HG02852 (cell line): ENCODE measurements around the gene ZNF646.
A peak's percentile ranks its signal among the peaks of the same experiment; 100 is the strongest.

Experiments
- ATAC-seq: cut with Tn5 transposase; IDR thresholded peaks from one replicate; pipeline ENCODE4 v1.9.1; 2021; ENCODE audit warnings: mild to moderate bottlenecking, moderate library complexity; ENCODE audit not compliant: unreplicated experiment

Gene ZNF646

DNA sequence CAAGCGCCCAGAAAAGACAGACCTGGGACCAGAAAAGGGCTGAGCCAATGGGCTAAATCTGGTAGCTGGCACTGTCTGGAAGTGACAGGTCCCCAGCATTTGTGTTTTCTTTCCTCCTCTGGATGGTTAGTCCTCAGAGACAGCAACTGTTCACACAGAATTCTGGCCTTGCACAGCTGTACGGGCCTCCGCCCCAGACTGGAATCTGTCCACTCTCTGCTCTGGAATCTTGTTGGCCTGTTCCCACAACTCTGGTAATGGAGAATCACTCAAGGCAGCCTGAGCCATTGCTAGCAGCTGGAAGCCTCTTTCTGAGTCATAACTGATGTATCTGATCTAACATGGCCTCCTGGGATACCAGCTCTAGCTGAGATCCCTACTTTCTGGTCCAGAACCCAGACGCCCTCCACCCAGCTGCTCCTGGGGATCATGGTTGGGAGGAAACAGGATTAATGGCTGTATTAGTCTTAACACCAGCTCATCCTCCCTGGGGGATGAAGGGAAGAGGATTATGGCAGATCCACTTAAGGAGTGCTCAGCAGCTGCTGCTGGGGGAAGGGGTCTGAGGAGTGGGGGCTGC lies 9.2 kb upstream of the ZNF646 start:
- ATAC-seq = no peak

DNA sequence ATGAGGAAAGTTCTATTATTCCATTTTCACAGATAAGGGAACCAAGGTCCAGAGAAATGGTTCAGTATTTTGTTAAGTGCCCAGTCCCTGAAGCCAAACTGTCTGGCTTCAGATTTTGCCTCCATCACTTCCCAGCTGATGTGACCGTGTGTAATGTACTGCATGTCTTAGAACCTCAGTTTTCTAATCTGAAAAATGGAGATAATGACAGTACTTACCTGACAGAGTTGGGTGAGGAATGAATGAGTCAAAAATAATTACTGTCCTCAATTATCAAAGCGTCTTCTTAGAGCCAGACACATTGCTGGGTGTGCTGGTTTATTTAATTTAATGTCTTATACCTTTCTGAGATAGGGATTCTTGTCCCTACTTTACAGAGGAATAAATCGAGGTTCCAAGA lies 6.9 kb upstream of the ZNF646 start:
- no peak for ATAC-seq

DNA sequence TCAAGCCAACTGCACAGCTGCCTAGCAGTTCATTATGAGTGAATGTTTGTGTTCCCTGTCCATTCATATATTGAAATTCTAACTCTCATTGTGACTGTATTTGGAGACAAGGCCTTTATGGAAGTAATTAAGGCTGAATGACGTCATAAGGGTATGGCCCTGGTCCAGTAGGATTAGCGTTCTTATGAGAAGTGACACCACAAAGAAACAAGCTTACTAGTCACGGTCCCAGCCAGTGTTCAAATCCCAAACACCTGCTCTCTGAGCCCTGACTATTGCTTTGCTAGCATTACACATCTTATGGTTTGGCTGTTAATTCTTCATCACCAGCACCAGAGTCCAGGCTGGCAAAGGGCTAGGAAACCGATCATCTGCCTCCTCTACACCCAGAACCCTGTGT lies 2.4 kb upstream of the ZNF646 start:
- ATAC-seq = no peak

DNA sequence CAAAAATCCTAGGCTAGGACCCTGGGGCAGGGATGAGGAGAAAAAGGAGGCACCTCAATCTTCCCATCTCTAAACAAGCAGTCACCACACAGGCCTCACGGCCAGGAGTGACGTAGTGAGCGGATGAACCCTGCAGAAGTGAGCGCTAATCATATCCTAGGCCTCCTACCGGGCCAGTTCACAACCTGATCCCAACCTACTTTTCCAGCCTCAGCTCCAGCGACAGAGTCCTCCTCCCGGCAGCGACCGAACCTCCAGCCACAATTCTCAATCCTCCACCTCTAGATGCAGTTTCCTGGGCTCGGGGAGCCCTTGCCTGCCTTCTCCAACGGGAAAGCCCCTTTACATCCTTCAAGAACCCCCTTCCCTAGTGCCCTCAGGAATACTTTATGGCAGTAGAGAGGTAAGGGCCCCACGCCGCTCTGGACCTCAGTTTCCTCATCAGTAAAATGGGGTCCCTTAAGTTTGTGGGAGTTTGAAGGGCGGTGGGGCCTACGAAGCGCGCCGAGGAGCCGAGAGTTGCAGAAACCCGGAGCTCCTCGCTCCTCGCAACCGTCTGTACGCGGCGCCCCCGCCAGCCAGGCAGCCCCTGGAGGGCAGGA lies 1.6 kb upstream of the ZNF646 start:
- ATAC-seq = no peak

DNA sequence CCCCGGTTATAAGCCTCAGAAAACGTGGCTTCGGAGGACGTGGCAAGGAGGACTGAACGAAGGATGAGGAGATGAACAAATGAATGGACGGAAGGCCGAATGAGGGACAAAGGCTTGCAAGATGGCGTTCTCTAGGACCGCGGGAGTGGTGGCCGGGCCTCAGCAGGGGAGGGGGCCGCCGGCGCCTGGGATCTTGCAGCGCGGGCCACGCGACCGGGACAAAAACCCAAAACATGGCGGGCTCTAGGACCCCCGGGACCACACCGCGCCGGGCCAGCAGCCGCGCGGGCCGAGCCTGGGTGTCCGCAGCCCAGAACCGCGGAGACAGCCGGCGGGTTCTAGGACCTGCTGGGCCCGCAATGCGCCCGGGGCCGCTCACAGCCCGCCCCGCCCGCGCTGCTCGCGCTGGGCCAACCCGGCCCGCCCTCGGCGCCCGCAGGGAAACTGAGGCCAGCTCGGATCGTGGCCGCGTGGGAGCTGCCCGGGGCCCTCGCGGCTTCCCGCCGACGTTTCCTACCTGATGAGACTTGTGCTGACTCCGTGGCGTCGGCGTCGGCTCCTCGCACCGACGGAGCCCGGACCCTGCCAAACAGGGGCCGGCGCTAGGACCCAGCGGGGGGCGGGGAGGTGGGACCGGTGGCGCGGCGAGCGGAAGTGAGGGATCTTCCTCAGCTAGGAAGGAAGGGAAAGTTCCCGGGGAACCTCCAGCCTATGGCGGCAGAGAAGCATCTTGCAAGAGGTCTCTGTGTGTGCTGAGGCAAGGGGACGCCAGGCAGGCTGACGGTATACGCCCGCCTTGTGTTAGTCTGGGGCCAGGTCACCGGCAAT lies 866 bp upstream of the ZNF646 start:
- peak; percentile 46 for ATAC-seq

DNA sequence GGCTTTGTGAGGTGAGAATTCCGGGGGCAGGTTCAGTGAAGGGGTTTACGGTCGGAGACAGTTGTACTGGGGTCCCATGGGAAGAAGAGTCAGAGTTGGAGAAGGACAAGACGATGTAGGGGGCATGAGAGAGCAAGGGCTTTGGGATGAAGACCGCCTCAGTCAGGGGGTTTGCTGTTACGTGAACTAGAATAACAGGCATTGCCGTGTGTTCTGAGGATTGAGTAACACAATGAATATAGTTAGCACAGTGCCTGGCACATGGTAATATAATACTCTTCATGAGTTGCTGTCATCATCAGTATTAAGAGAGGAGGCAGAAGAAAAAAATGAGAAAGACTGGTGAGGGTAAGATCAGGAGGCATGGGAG lies 577 bp downstream of the ZNF646 start:
- ATAC-seq = no peak

DNA sequence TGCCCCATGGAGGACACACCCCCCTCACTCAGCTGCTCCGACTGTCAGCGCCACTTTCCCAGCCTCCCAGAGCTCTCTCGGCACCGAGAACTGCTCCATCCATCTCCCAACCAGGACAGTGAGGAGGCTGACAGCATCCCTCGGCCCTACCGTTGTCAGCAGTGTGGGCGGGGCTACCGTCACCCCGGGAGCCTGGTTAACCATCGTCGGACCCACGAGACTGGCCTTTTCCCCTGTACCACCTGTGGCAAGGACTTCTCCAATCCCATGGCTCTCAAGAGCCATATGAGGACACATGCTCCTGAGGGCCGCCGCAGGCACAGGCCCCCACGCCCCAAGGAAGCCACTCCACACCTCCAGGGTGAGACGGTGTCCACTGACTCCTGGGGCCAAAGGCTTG lies 2.1 kb downstream of the ZNF646 start:
- no peak for ATAC-seq

DNA sequence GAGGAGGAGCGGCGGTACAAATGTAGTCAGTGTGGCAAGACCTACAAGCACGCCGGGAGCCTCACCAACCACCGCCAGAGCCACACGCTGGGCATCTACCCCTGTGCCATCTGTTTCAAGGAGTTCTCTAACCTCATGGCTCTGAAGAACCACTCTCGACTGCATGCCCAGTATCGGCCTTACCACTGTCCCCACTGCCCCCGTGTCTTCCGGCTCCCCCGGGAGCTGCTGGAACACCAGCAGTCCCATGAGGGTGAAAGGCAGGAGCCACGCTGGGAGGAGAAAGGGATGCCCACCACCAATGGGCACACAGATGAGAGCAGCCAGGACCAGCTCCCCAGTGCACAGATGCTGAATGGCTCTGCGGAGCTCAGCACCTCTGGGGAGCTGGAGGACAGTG lies 2.8 kb downstream of the ZNF646 start:
- no peak for ATAC-seq

DNA sequence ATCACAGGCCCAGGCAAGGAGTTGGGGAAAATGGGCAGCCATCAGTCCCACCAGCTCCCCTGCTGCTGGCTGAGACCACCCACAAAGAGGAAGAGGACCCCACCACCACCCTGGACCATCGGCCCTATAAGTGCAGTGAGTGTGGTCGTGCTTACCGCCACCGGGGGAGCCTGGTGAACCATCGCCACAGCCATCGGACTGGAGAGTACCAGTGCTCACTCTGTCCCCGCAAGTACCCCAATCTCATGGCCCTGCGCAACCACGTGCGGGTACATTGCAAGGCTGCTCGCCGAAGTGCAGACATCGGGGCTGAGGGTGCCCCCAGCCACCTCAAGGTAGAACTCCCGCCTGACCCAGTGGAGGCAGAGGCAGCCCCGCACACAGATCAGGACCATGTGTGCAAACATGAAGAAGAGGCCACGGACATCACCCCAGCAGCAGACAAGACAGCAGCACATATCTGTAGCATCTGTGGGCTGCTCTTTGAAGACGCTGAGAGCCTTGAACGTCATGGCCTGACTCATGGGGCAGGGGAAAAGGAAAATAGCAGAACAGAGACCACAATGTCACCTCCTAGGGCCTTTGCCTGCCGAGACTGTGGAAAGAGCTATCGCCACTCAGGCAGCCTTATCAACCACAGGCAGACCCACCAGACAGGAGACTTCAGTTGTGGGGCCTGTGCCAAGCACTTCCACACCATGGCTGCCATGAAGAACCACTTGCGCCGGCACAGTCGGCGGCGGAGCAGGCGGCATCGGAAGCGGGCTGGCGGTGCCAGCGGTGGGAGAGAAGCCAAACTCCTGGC lies 3.6 kb downstream of the ZNF646 start:
- no peak for ATAC-seq

DNA sequence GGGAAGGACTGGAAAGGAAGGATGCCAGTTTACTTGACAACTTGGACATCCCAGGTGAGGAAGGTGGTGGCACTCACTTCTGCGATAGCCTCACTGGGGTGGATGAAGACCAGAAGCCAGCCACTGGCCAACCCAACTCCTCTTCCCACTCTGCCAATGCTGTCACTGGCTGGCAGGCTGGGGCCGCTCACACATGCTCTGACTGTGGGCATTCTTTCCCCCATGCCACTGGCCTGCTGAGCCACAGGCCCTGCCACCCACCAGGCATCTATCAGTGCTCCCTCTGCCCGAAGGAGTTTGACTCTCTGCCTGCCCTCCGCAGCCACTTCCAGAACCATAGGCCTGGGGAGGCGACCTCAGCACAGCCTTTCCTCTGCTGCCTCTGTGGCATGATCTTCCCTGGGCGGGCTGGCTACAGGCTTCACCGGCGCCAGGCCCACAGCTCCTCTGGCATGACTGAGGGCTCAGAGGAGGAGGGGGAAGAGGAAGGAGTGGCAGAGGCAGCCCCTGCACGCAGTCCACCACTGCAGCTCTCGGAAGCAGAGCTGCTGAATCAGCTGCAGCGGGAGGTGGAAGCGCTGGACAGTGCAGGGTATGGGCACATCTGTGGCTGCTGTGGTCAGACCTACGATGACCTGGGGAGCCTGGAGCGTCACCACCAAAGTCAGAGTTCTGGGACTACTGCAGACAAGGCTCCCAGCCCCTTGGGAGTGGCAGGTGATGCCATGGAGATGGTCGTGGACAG lies 4.5 kb downstream of the ZNF646 start:
- ATAC-seq = no peak

DNA sequence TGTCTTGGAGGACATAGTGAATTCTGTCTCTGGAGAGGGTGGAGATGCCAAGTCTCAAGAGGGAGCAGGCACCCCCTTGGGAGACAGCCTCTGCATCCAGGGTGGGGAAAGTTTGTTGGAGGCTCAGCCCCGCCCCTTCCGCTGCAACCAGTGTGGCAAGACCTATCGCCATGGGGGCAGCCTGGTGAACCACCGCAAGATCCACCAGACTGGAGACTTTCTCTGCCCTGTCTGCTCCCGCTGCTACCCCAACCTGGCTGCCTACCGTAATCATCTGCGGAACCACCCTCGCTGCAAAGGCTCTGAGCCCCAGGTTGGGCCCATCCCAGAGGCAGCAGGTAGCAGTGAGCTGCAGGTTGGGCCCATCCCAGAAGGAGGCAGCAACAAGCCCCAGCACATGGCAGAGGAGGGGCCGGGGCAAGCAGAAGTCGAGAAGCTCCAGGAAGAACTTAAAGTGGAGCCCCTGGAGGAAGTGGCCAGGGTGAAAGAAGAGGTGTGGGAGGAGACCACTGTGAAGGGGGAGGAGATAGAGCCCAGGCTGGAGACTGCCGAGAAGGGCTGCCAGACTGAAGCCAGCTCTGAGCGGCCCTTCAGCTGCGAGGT lies 5.2 kb downstream of the ZNF646 start:
- no peak for ATAC-seq

DNA sequence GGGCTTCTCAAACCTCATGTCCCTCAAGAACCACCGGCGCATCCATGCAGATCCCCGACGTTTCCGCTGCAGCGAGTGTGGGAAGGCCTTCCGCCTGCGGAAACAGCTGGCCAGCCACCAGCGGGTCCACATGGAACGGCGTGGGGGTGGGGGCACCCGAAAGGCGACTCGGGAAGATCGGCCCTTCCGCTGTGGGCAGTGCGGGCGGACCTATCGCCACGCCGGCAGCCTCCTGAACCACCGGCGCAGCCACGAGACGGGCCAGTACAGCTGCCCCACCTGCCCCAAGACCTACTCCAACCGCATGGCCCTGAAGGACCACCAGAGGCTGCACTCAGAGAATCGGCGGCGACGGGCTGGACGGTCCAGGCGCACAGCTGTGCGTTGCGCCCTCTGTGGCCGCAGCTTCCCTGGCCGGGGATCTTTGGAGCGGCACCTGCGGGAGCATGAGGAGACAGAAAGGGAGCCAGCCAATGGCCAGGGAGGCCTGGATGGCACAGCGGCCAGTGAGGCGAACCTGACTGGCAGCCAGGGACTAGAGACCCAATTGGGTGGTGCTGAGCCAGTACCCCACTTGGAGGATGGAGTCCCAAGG lies 5.9 kb downstream of the ZNF646 start:
- ATAC-seq = no peak

DNA sequence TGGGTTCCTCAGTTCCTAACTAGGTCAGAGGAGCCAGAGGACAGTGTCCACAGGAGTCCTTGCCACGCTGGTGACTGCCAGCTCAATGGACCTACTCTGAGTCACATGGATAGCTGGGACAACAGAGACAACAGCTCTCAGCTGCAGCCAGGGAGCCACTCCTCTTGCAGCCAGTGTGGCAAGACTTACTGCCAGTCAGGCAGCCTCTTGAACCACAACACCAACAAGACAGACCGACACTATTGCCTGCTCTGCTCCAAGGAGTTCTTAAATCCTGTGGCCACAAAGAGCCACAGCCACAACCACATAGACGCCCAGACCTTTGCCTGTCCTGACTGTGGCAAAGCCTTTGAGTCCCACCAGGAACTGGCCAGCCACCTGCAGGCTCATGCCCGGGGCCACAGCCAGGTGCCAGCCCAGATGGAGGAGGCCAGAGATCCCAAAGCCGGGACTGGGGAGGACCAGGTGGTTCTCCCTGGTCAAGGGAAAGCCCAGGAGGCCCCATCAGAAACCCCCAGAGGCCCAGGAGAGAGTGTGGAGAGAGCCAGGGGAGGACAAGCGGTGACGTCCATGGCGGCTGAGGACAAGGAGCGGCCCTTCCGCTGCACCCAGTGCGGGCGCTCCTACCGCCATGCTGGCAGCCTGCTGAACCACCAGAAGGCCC lies 6.7 kb downstream of the ZNF646 start:
- no peak for ATAC-seq

DNA sequence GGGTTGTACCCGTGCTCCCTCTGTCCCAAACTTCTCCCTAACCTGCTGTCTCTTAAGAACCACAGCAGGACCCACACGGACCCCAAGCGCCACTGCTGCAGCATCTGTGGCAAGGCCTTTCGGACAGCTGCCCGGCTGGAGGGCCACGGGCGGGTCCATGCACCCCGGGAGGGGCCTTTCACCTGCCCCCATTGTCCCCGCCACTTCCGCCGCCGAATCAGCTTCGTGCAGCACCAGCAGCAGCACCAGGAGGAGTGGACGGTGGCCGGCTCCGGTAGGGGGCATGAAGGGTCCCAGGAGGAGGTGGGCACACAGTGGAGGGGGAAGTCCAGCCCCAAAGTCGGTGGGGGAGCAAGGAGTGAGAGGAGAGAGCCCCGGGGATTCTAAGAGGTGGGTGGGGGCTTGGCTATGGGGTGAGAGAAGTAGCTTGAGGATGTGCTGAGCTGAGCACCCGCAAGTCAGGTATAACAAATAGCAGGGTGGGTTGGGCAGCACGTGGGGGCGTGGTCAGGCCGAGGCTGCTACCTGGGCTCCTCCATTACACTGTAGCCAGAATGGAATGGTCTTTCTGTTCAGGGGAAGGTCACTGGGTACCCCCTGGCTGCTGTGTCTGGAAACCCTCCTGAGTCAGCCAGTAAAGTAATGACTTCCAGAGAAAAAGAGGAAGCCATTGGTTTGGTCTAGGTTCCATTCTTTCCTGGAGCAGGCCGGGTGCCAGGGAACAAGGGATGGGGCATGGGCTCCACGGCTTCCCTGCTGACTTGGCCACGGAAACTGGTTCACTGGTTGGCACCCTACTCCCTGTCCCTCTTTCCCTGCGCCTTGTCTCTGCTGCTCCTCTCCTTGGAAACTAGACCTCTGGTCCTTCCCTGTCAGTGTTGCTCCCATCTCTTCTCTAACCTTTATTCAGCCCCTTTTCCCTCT lies 7.5 kb downstream of the ZNF646 start:
- ATAC-seq = no peak

DNA sequence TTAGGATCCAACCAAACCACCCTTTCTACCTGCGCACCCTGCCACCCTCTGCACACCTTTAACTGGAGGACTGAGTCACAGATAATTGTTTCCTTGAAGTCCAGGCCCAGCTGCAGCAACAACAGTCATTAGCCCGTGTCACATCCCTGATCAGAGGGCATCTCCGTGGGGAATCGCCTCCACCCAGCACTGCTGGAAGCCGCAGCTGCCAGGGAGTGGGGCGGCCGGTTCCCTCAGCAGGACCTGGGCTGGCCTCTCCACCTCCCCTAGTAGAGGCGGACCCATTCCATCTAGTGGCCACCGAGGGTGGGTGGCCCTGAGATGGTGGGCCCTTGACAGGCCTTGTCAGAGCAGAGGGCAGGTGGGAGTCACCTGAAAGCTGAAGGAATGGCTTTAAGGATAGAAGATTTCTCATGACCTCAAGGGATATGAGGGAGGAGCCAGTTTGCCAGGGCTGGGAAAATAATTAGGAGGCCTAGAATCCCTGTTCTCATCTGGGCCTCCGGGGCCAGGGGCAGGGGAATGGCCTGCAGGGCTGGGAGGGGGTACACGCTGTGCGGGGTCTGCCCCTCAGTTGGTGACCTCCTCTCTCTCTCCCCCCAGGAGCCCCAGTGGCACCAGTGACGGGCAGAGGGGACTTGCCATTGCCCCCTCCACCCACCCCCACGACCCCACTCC lies 8.3 kb downstream of the ZNF646 start:
- no peak for ATAC-seq

DNA sequence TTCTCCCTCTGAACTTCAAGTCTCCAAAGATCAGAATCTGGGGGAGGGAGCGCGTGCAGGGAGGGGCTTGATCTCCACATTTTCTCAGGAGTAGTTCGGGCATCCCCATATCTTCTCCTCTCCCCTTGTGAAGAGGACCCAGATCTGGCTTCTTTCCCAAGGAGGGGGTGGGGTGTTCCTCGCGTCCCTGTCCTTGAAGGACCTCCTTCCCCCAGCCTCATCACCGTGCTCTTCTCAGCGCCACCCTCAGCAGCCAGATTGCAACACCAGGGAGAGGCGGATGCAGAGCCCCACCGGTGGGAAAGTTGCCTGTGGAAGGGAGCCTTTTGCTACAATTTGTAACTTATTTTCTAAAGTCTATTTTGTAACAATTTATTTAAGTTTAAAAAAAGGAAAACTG lies 8.9 kb downstream of the ZNF646 start:
- ATAC-seq = no peak

DNA sequence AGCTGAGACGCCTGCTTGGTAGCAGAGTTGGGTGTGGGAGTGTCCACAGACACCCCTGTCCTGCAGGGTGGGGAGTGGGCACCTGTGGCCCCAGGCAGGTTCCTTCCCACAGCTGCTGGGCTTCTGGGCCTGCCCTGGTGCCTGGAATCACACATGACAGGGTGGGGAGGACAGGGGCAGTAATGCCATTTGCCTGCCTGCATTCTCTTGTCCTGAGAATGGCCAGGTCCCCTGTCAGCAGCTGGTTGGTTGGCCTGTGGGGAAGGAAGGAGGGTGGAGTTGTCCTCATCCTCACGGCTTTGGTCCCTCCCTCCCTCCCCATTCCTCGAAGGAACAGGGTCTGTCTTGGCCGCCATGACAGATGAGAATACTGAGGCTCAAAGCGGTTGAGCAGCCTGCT lies 9.3 kb downstream of the ZNF646 start:
- ATAC-seq = no peak

DNA sequence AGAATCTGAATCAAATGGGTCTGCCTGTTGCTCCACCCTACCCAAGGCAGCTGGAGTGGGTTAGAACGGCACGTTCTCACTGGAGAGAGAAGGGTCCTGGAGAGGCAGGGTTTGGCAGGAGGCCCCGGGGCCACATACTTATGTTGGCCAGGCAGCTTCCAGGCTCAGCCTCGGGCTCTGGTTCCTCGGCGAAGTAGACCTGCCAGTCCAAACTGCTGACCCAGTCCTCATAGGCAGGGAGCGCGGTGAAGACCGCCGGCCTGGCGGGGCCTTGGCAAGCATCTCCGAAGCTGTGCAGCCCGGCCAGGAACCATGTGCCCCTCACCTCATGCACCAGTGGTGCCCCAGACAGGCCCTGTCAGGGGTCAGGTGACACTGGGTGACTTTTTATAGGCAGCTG lies 9.8 kb downstream of the ZNF646 start:
- no peak for ATAC-seq
